Neuronal stem cell (in vitro differentiated cells): ENCODE results near the gene PIBF1.

ENCODE experiments used
- DNase-seq: peaks from one replicate; pipeline ENCODE4 v3.0.0-alpha.2; 2013; ENCODE audit warnings: low spot score
- H2AFZ ChIP-seq: one replicate; pipeline ENCODE4 v1.6.1; 2013; ENCODE audit warnings: mild to moderate bottlenecking, low read length, inconsistent platforms
- H2AK5ac ChIP-seq: 2 replicates; pipeline ENCODE4 v1.6.1; 2013; ENCODE audit warnings: low read depth, mild to moderate bottlenecking, inconsistent platforms, low read length, moderate library complexity, mixed read lengths
- H2BK120ac ChIP-seq: 2 replicates; pipeline ENCODE4 v1.6.1; 2013; ENCODE audit warnings: low read depth, mild to moderate bottlenecking, inconsistent platforms, low read length, moderate library complexity, mixed read lengths
- H2BK12ac ChIP-seq: one replicate; pipeline ENCODE4 v1.6.1; 2013; ENCODE audit warnings: low read length, inconsistent platforms
- H2BK15ac ChIP-seq: 2 replicates; pipeline ENCODE4 v1.6.1; 2013; ENCODE audit warnings: mild to moderate bottlenecking, low read length, inconsistent platforms, mixed read lengths
- H2BK5ac ChIP-seq: one replicate; pipeline ENCODE4 v1.6.1; 2013; ENCODE audit warnings: inconsistent platforms, mild to moderate bottlenecking, low read length, moderate library complexity
- H3K14ac ChIP-seq: one replicate; pipeline ENCODE4 v1.6.1; 2013; ENCODE audit warnings: low read length, inconsistent platforms
- H3K18ac ChIP-seq: 2 replicates; pipeline ENCODE4 v1.6.1; 2013; ENCODE audit warnings: low read length, inconsistent platforms
- H3K23ac ChIP-seq: 2 replicates; pipeline ENCODE4 v1.6.1; 2013; ENCODE audit warnings: low read depth, mild to moderate bottlenecking, mixed read lengths, low read length, inconsistent platforms; ENCODE audit not compliant: poor library complexity
- H3K27ac ChIP-seq: replicated peaks from 3 replicates; pipeline ENCODE4 v1.5.1; 2013; ENCODE audit warnings: low read length, inconsistent platforms
- H3K27me3 ChIP-seq, 3 experiments: 2 replicates each; pipeline ENCODE4 v1.6.1; 2013; ENCODE audit warnings: low read length in 3 of 3, mild to moderate bottlenecking in 2 of 3, inconsistent platforms in 1 of 3, low read depth in 1 of 3, mixed read lengths in 1 of 3, moderate library complexity in 1 of 3; ENCODE audit not compliant: control insufficient read depth in 3 of 3, insufficient read depth in 3 of 3
- H3K36me3 ChIP-seq, 2 donors: replicated peaks in 1 of 2; 2 replicates each; pipeline ENCODE4 v1.6.1; 2013; ENCODE audit warnings: low read length in 2 of 2; ENCODE audit not compliant: control insufficient read depth in 2 of 2, insufficient read depth in 2 of 2
- H3K4ac ChIP-seq: 2 replicates; pipeline ENCODE4 v1.6.1; 2013; ENCODE audit warnings: inconsistent platforms, mild to moderate bottlenecking, low read length, moderate library complexity
- H3K4me1 ChIP-seq, 2 donors: 1 replicate in 1 of 2; 2 replicates in 1 of 2; pipeline ENCODE4 v1.6.1; 2013; ENCODE audit warnings: low read length in 2 of 2, low read depth in 1 of 2; ENCODE audit not compliant: control insufficient read depth in 2 of 2, insufficient read depth in 1 of 2
- H3K4me2 ChIP-seq: one replicate; pipeline ENCODE4 v1.6.1; 2013; ENCODE audit warnings: mild to moderate bottlenecking, low read length, inconsistent platforms; ENCODE audit not compliant: insufficient read depth, poor library complexity, severe bottlenecking
- H3K4me3 ChIP-seq, 2 donors: 2 replicates each; pipeline ENCODE4 v1.5.1; 2013; ENCODE audit warnings: low read length in 2 of 2, mild to moderate bottlenecking in 2 of 2, inconsistent platforms in 1 of 2, moderate library complexity in 1 of 2
- H3K79me1 ChIP-seq: one replicate; pipeline ENCODE4 v1.6.1; 2013; ENCODE audit warnings: low read depth, mild to moderate bottlenecking, inconsistent platforms, low read length, moderate library complexity
- H3K9ac ChIP-seq: one replicate; pipeline ENCODE4 v1.6.1; 2013; ENCODE audit warnings: mild to moderate bottlenecking, low read depth, low read length, inconsistent platforms; ENCODE audit not compliant: poor library complexity
- H3K9me3 ChIP-seq, 2 donors: replicated peaks in 1 of 2; 2 replicates each; pipeline versions ENCODE3 to v1.6.1; 2013; ENCODE audit warnings: low read length in 2 of 2, mild to moderate bottlenecking in 2 of 2, inconsistent platforms in 1 of 2, low read depth in 1 of 2, mixed read lengths in 1 of 2, moderate library complexity in 1 of 2; ENCODE audit not compliant: control insufficient read depth in 2 of 2, insufficient read depth in 1 of 2
- H4K8ac ChIP-seq: one replicate; pipeline ENCODE4 v1.6.1; 2013; ENCODE audit warnings: low read depth, mild to moderate bottlenecking, inconsistent platforms, low read length, moderate library complexity
- H4K91ac ChIP-seq: one replicate; pipeline ENCODE4 v1.6.1; 2013; ENCODE audit warnings: low read length, low read depth, mild to moderate bottlenecking, inconsistent platforms; ENCODE audit not compliant: poor library complexity
- WGBS, 2 donors: extraction: QIAGEN DNeasy Blood & Tissue Kit; methylation state at CpG; one replicate each; pipeline ENCODE4 v1.1.7; 2013; ENCODE audit warnings: missing lambda C conversion rate in 2 of 2, mixed read lengths in 1 of 2; ENCODE audit not compliant: insufficient read length in 2 of 2, insufficient replicate concordance in 1 of 2; ENCODE audit errors: extremely low coverage in 2 of 2; 5-methylcytosine and 5-hydroxymethylcytosine counted together

The PIBF1 gene

DNA sequence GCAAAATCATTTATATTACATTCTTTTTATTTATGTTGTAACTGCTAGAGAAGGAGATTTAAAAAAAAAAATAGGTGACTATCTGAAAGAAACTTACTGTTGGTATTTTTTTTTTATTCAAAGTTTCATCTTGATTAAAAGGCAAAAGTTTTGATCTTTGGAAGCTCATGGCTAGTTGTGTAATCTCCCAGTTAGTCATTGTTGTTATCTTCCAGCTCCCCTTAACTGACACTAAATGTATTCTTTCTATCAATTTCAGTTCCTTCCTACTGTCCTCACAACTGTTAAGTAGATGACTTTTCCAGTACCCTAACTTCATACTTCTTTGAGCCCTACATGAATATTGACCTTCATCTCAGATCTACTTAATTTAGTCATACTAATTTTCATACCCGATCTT lies 71.1 kb downstream of the PIBF1 start:
- H3K79me1 ChIP-seq = peaks cover 6% of the 10 kb centered on the region
- H3K27me3 ChIP-seq = no peaks in the 10 kb centered on the region
- H4K91ac ChIP-seq = no peak overlapping the region
- no peak overlapping the region for H3K27ac ChIP-seq
- H2BK12ac ChIP-seq = no peak overlapping the region
- no peak overlapping the region for H3K4me2 ChIP-seq
- no peak overlapping the region for H2AFZ ChIP-seq
- H3K4ac ChIP-seq = no peak overlapping the region
- no peak overlapping the region for H4K8ac ChIP-seq
- no peaks in the 10 kb centered on the region for H3K9me3 ChIP-seq
- H2BK120ac ChIP-seq = no peak overlapping the region
- no peaks in the 10 kb centered on the region for H3K4me1 ChIP-seq
- H3K14ac ChIP-seq = no peak overlapping the region
- no peak overlapping the region for H2BK5ac ChIP-seq
- no peak overlapping the region for H2BK15ac ChIP-seq
- H3K4me3 ChIP-seq = no peak overlapping the region
- no peak overlapping the region for H3K23ac ChIP-seq
- H3K9ac ChIP-seq = no peak overlapping the region
- peaks cover 9 to 62% of the 10 kb centered on the region in 2 donors for H3K36me3 ChIP-seq
- DNase-seq = no peak
- no CpG with 5 or more reads among the region's 1 CpG for WGBS, 2 donors
- no peak overlapping the region for H2AK5ac ChIP-seq
- H3K18ac ChIP-seq = no peak overlapping the region

DNA sequence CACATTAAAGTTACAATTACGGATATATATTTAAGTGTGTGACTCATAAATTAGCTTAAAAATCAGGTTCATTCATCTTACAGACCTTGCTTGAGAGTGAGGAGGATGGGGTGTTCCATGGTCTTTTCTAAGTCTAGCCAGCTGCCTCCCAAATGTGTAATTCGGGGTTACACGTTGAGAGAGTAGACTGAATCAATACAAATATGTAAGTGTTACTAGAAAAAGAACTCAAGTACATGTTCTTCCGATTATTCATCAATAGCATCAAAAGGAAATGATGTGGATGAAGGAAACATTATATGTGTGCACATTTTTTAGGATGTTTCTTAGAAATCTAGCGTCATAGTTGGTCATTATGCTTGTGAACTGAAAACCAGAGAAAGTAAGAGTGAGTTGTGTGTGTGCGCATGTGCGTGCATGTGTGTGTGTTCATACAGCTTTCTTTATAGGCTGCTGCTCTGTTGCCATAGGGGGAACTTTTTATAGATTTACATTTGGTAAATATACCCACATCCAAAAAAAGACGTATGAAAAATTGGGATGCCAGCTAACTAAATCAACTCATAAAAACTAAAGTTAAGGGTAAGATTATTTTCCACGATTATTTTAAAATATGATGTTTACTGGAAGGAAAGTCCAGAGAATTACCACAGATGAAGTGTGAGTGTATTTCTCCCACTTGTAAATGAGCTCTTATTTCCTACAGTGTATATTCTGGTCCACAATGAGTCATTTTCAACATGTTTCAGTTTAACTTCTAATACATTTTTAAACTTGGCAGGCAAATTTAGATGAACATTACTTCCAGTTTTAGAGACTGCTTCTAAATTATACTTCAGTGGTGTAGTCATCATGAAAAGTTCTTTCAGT lies 82.4 kb downstream of the PIBF1 start:
- Histone ChIP-seq H2BK120ac (no peak overlapping the region), H3K4me3 (no peak overlapping the region), H3K14ac (no peak overlapping the region), H2AFZ (no peak overlapping the region), H2BK12ac (no peak overlapping the region), H3K4ac (no peak overlapping the region), H4K91ac (no peak overlapping the region), H3K79me1 (no peaks in the 10 kb centered on the region), H3K36me3 (peaks cover 2 to 43% of the 10 kb centered on the region in 2 donors), H3K9ac (no peak overlapping the region), H3K18ac (no peak overlapping the region), H3K27me3 (no peaks in the 10 kb centered on the region), H2AK5ac (no peak overlapping the region), H3K27ac (no peak overlapping the region), H2BK5ac (no peak overlapping the region), H3K9me3 (peaks cover 0 to 4% of the 10 kb centered on the region in 2 donors), H3K4me2 (no peak overlapping the region), H4K8ac (no peak overlapping the region), H3K23ac (no peak overlapping the region), H3K4me1 (no peaks in the 10 kb centered on the region), H2BK15ac (no peak overlapping the region)
- DNase-seq = no peak
- no CpG with 5 or more reads among the region's 9 CpGs for WGBS, 2 donors

DNA sequence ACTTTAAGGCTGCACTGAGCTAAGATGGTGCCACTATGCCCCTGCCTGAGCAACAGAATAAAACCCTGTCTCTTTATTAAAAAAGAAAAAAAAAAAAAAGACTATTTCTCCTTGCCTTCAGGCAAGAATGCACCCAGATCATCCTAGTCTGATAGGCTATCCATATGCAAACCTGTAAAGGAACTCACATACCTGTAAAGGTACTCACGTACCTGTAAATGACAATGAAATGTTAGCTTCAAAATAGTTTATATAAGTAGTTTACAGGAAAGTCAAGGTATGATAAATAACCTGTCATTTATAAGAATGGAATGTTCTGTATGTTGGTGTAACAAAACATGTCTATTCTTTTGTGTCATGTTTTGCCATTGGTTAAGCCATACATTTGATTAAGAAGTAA lies 86.3 kb downstream of the PIBF1 start:
- no peak overlapping the region for H3K18ac ChIP-seq
- peaks cover 2 to 25% of the 10 kb centered on the region in 2 donors for H3K36me3 ChIP-seq
- H2BK15ac ChIP-seq = no peak overlapping the region
- H3K4me3 ChIP-seq = no peak overlapping the region
- H3K27me3 ChIP-seq = no peaks in the 10 kb centered on the region
- H3K79me1 ChIP-seq = no peaks in the 10 kb centered on the region
- no peak overlapping the region for H2BK5ac ChIP-seq
- H3K14ac ChIP-seq = no peak overlapping the region
- no peak overlapping the region for H2AK5ac ChIP-seq
- H3K9me3 ChIP-seq = peaks cover 0 to 4% of the 10 kb centered on the region in 2 donors
- no peaks in the 10 kb centered on the region for H3K4me1 ChIP-seq
- DNase-seq = no peak
- no peak overlapping the region for H2BK12ac ChIP-seq
- H3K4me2 ChIP-seq = no peak overlapping the region
- WGBS, 2 donors = no CpG with 5 or more reads among the region's 1 CpG
- no peak overlapping the region for H3K4ac ChIP-seq
- no peak overlapping the region for H3K27ac ChIP-seq
- no peak overlapping the region for H2BK120ac ChIP-seq
- no peak overlapping the region for H4K8ac ChIP-seq
- no peak overlapping the region for H3K23ac ChIP-seq
- no peak overlapping the region for H4K91ac ChIP-seq
- no peak overlapping the region for H3K9ac ChIP-seq
- H2AFZ ChIP-seq = no peak overlapping the region

DNA sequence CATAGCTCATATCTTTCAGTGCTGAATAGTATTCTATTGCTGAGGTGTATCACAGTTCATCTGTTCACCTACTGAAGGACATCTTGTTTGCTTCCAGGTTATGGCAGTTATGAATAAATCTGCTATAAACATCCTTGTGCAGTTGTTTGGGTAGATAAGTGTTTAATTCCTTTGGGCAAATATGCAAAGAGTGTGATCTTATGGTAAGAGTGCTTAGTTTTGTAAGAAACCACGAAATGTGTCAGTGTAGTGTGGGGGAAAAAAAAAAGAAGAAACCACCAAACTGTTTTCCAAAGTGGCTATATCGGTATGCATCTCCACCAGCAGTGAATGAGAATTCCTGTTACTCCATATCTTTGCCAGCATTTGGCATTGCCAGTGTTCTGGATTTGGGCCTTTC lies 93.3 kb downstream of the PIBF1 start:
- no peak overlapping the region for H3K4me3 ChIP-seq
- H2AFZ ChIP-seq = no peak overlapping the region
- no peak overlapping the region for H3K14ac ChIP-seq
- no peaks in the 10 kb centered on the region for H3K4me1 ChIP-seq
- no peak overlapping the region for H3K9ac ChIP-seq
- H2BK15ac ChIP-seq = no peak overlapping the region
- no peak overlapping the region for H2AK5ac ChIP-seq
- no peak overlapping the region for H3K23ac ChIP-seq
- no peak for DNase-seq
- no peak overlapping the region for H4K8ac ChIP-seq
- no peak overlapping the region for H3K27ac ChIP-seq
- peaks cover 0 to 3% of the 10 kb centered on the region in 2 donors for H3K36me3 ChIP-seq
- no peak overlapping the region for H3K4ac ChIP-seq
- no peaks in the 10 kb centered on the region for H3K27me3 ChIP-seq
- no peak overlapping the region for H3K4me2 ChIP-seq
- no peak overlapping the region for H2BK5ac ChIP-seq
- peaks cover 0 to 9% of the 10 kb centered on the region in 2 donors for H3K9me3 ChIP-seq
- WGBS, 2 donors = no CpG with 5 or more reads among the region's 2 CpGs
- H4K91ac ChIP-seq = no peak overlapping the region
- H3K79me1 ChIP-seq = no peaks in the 10 kb centered on the region
- no peak overlapping the region for H2BK120ac ChIP-seq
- H3K18ac ChIP-seq = no peak overlapping the region
- H2BK12ac ChIP-seq = no peak overlapping the region
